GM18519 (cell line): ENCODE data around the gene CNTNAP2.
"Not testable (repeated sequence)": the region's sequence is repeated elsewhere in the genome, so short reads cannot be mapped to it uniquely, and the experiment has no call there.

Experiments used
- ATAC-seq: cut with Tn5 transposase; IDR thresholded peaks from one replicate; pipeline ENCODE4 v1.9.1; 2021; ENCODE audit warnings: mild to moderate bottlenecking, moderate library complexity; ENCODE audit not compliant: unreplicated experiment, low FRiP score

Gene CNTNAP2

DNA sequence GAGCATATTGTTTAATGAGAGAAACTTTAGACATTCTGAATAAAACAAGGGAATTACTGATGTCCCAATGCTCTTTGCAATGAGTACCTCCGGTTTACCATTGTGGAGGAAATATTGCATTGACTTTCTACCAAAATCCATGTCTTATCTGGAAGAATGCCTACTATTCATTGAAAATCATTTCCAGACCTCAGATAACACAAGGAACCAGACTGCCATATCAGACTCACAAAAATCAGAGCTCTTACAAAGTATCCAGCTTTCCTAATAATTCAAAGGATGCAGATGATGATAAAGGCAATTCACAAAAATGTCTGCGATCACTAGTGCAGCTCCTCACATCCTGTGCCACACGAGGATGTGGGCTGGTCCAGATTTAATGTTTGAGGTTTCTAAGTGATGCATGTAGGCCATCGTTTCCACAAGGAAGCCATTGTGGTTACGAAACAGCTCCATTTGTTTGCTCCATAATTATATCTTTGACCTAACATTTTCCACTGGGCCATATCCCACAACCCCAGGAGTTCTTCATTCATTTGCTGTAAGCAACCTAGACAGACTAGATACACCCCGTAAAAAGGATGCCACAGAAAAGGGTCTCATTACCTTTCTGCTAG is 1642.8 kb downstream of the CNTNAP2 start:
- ATAC-seq: no peak

DNA sequence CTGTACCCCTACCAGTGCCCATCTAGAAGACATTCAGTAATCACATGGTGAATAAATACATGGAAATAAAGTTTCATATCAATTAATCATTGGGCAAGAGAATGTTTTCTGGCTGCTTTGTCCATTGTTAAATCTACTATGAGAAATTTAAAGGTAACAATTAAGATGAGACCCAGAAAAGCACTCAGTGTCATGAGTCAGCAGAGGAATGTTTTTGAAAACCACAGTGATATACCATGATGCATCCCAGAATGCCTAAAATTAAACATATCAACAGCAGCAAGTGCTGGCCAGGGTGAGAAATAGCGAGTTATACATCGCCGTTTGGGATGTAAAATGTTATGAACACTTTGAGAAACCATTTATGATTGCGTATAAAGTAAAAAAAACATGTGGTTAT is 1648.7 kb downstream of the CNTNAP2 start:
- no peak for ATAC-seq

DNA sequence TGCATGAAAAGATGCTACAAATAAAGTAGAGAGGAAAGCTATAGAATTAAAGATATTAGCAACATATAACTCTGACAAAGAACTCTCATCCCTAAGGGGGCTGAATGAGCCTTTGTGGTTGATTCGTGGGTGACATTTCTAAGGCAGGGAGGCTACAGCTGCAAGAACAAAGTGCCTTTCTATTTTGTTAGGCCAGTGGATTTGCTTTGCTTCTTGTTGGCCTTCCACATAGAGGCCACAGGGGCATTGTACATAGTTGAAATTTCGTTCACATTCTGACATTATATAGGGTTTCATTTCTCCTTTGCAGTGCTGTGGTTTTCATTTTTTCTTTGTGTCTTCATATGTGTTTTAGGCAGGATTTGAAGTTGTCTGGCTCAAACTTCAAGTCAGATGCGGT is 1654.7 kb downstream of the CNTNAP2 start:
- ATAC-seq: no peak

DNA sequence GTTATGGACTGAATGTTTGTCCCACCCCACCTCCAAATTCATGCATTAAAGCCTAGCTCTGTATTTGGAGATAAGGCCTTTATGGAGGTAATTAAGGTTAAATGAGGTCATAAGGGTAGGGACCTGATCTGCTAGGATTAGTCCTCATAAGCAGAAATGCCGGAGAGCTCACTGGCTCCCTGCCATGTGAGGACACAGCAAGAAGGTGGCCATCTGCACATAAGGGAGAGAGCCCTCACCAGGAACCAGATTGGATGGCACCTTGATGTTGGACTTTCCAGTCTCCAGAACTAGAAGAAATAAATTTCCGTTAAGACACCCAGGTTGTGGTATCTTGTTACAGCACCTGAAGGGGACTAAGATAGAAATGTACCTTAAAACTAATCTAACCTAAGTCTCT is 1657.9 kb downstream of the CNTNAP2 start:
- no peak for ATAC-seq

DNA sequence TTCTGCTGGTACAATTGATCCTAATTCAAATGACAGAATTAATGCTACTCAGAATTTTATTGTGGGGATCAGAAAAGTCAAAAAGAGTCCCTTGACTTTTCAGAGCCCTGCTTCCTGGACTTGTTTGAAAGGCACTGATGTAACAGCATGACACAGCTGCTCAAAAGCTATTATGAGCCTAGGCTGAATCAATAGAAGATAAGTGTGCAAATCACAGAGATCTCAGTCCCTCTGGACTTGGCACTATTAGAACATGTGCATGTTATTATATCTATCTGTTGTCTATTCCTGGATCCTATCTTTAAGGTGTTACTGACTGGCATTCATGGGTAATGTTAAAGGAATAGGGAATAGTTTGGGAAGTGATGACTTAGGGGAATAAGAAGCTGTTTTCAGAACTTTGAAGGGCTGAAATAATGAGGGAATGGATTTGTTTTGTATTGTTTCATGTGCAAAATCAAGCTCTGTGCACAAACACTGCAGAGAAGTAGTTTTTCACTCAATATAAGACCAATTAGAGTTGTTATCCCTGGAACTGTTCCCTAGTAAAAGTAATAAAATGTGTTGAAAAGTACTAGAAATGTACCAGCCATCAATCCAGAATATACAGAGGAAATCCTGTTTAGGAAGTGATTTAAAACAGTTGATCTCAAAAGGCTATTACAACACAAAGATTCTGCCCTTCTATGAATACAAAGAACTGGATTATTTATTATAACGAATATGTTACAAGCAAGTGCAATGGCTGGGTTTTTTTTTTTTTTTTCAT is 1659.1 kb downstream of the CNTNAP2 start:
- ATAC-seq: no peak

DNA sequence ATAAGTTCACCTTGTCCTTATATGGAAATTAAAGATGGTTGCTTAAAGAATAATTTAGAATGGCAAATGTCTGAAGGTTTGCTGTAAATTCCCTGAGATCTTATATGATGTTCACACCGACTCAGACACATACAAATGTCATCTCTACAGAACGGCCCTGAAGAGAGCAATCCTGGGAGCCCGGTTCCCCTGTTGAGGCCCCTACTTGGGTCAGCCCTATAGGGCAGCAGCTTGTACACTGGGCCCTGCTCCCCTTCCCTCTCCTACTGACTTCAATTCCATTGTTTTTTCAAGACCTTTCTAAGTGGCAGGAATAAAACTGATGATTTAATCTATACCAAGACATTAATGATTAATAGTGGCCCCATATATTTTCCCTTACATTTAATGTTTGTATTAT is 1660.7 kb downstream of the CNTNAP2 start:
- ATAC-seq: no peak

DNA sequence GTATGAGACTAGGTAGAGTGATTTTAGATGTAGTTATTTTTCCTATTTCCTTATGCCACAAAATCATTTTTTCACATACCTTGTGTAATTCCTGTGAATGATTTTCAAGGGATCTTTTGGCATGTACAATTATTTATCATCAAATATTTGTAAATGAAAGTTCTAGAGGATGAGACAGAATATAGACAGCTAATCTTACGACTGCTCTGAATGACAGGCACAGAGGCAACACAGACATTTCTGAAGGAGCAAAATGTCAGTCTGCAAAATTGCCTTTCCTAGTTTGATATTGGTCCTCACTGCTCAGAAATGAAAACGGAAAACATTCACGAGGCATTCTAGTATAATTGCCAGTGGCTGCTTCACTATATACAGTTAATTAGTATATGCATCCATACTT is 1663.3 kb downstream of the CNTNAP2 start:
- no peak for ATAC-seq

DNA sequence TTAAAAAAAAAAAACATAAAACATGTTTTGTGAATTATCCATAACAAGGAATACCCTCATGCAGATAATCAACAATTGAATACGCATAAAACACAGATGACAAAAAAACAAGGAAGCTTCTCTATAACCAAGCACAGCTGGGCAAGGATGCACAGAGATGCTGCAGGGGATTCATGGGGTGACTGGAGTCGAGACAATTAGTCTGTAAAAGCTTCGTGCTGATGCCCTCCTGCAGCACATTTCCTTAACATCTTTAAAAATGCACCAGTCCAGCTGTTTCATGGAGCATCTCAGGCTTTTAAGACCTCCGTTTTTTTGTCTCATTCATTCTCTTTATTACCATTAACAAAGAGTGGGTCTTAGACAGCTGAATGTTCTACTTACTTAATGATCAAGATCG is 1680.0 kb downstream of the CNTNAP2 start:
- no peak for ATAC-seq

DNA sequence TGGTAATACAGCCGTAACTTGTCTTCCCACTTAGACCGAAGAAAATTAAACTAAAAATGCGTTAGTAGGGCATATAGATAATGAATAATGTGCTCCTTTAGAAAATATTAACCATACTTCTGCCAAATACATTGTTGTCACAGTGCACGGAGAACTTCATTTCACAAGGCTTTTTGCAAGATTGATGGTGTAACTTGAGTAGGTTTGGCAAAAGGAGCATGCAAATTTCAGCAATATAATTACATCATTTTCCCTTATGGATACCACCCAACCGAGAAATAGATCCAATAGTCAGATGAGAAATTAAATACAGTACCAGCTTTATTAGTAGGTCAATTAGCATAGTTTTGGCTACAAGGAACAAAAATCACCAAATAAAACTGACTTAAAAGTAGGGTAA is 1681.4 kb downstream of the CNTNAP2 start:
- no peak for ATAC-seq

DNA sequence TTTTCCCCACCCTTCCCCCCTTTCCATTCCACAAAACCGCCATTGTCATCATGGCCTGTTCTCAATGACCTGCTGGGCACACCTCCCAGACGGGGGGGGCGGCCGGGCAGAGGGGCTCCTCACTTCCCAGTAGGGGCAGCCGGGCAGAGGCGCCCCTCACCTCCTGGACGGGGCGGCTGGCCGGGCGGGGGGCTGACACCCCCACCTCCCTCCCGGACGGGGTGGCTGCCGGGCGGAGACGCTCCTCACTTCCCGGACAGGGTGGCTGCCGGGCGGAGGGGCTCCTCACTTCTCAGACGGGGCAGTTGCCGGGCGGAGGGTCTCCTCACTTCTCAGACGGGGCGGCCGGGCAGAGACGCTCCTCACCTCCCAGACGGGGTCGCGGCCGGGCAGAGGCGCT is 1685.2 kb downstream of the CNTNAP2 start:
- not testable (repeated sequence) for ATAC-seq

DNA sequence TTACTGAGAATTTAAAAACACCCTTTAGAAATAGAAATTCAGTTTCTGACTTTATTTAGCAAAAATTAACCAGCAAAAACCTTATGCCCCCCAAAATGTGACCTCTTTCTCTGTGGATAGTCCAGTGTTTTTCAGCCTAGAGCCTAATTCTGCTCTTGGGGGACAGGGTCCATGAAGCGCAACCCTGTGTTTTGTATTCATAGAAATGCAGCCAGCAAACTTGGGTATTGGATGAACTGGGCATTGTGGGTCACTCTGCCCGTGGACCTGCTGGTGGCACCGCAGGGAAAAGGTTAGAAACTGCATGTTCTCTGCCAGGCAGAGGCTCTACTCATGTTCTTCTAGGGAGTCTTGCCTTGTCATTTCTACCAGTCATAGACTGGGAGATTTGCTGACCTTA is 1686.5 kb downstream of the CNTNAP2 start:
- ATAC-seq: no peak

DNA sequence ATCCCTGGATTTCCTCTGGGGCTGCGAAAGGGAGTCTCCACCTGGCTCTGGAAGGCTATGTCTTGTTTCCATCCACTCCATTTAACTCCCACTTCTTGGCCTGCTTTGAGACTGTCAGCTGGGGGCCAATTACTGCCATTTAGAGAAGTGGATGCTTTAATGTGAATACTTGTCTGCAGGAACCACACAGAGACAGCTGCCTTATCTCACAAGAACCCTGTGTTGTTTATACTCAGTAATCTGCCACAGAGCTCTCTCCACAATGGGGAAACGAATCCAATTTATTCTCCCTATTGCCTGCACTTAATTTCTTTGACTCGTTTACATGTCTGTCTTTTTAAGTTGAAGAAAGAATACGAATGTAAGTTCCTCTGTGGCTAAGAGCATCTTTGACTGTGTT is 1687.0 kb downstream of the CNTNAP2 start:
- no peak for ATAC-seq

DNA sequence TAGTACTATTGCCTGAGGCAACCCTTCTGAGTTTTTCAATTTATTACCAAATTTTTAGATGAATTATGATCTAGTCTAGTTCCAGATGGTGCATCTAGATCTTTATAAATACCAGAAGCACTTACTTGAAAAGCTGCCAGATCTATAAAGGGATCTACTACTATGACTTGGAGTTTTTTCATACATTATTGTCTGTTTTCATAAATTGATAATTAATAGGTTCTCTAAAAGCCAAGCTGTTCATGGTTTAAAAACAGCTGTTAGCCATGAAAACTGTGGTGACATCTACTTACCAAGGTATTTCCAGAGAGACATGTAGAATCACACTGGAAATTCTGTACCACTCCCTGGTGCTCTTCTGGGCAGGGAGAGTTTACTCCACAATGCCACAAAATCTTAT is 1687.4 kb downstream of the CNTNAP2 start:
- ATAC-seq: no peak

DNA sequence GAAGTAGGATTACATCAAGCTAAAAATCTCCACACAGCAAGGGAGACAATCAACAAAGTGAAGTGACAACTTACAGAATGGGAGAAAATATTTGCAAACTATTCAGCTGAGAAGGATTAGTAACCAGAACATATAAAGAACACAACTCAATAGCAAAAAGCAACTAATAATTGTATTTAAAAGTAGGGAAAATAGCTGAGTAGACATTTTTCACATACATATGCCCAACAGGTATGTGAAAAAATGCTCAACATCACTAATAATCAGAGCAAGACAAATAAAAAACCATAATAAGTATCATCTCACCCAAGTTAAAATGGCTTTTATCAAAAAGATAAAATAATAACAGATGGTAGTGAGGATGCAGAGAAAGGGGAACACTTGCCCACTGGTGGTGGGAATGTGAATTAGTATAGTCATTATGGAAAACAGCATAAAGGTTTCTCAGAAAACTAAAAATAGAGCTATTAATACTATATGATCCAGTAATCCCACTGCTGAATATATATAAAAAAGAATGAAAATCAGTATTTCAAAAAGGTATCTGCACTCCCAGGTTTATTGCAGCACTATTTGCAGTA is 1689.5 kb downstream of the CNTNAP2 start:
- ATAC-seq: no peak

DNA sequence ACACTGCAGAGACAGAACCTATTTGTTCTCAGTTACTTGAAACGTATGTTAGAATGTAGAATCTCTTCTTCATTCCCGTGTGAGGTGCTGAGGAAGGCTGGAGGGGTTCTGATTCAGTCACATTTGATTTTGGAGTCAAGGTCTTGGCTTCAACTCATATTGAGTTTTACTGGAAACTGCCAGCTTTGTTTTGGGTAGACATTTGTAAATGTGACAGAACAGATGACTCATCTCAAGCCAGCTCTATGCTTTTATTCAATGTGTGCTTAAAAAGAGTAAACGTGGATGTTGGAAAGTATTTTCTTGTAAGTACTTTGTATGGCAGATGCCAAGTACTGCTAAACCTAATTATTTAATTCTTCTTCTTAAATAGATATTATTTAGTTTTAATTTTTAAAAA is 1693.2 kb downstream of the CNTNAP2 start:
- no peak for ATAC-seq

DNA sequence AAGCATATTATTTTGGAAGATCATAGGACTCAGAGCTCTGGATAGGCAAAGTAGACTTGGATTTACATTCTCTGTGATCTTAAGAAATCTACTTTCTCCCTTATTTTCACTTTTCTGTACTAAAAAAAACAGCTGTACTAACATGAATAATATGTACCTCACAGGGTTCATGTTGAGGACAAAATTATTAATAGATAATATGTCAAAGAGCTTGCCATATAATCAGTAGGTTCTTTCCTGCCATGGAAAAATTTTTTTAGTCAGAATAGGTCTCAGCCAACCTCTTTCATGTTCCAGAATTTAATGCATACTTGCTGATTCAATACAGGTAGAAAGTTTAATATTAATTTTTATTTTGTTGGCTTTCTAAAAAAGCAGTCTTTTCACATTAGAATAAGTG is 1693.7 kb downstream of the CNTNAP2 start:
- no peak for ATAC-seq

DNA sequence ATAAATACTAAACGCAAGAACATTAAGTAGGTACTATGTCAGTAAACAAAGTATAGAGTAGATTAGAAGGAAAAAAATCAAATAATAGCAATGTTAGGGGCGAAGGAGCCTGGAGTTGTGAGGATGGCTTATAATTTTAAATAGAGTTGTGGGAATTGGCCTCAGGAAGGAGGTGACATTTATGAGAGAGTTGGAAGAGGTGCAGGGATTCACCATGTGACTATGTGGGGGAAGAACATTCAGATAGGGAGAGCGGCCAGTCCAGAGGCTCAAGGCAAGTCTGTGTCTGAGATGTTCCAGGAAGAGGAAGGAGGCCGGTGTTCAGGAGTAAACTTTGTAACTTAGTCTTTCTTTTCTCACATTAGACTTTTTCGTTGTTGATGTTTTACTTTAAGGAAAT is 1695.3 kb downstream of the CNTNAP2 start:
- no peak for ATAC-seq

DNA sequence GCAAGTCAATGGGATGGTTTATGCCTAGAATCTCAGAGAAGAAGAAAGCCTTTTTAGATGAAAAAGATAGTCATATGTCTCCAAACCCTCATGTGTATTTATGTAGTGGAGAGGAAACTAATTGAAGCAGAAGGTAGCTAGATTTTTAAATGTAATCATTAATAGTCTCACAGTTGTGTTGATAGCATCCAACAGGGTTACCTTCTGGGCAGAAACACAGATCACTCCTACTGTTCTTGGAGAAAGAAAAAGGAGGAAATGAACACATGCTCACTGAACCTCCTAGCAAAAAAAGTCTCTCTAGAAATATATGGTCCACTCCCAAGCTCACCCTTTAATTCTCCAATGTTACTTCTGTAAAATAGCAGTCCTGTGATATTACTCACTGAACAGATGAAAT is 1696.7 kb downstream of the CNTNAP2 start:
- no peak for ATAC-seq

DNA sequence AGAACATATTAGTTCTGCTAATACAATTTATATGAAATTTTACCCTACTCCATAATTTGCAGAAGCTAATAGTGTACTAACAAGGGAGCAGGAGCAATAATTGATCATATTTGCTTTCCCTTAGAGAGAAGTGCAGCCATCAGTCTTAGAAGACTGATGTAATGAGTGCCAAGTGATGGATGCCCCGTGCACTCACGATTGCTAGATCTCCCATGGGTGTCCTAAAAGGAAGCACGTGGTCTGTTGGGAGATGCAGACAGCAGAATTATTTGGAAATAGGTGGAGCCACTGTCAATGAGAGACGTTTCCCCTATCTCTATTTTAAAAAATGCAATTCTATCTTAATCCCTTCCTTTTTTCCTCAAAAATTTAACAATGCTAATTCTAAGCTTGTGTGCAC is 1701.7 kb downstream of the CNTNAP2 start:
- ATAC-seq: no peak

DNA sequence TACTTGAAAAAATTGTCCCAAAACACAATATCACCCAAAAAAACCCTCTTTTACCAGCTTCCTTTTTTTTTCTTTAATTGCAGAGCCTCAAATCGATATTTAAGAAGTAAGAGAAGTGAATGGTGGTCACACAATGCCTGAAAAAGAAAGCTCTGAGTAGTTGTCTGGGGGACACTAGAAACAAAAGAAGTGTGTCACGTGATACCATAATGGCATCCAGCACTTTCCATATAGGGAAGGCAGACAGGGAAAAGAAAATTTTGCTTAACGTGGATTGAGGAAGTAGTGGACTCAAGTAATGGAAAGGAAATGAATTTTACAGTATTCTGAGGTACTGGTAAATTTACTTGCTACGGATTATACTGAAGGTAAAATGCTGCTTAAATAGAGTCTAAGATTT is 1708.1 kb downstream of the CNTNAP2 start:
- ATAC-seq: no peak

DNA sequence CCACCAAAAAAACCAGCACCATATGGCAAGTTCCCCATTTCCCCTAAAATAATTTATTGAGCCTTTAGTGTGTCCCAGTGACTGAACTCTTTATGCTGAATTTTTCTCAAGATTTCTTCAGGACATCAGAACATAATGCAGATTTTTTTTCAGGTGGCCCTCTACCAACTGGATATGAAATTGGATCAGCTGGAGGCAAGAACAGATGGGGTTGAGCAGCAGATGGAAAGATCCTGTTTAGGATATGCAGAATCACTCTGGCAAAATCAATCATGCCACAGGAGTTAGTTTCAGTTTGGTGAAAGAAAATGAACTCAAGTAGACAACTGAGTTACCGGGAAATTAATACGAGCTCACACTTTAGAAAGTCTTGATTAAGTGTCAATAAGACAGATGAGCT is 1712.4 kb downstream of the CNTNAP2 start:
- ATAC-seq: no peak

DNA sequence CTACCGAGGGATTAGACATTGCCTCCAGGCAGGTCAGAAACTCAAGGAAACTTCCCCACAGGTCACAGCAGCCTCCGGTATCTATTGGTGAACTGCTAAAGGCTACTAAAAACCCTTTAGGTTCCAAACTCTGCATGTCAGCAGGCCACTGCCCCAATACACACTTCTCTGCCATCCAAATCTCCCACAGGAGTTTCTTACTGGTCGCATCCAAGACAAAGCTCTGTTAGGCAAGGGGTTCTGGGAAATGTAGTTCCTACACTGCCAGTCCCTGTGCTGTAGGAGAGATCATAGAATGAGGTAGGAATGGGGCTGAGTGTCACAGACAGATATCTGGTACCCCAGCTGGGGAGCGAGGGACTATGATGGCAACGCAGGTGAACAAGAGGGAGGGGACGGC is 1717.0 kb downstream of the CNTNAP2 start:
- no peak for ATAC-seq
